PFSK-1 (cell line): Measurements from ENCODE around the gene TAF4B.

Experiments
- FOXP2 ChIP-seq: optimal IDR thresholded peaks from 2 replicates; pipeline ENCODE3; 2011; ENCODE audit warnings: borderline replicate concordance, control low read depth, inconsistent platforms; ENCODE audit not compliant: insufficient read depth; ENCODE audit errors: extremely low read length, extremely low read depth
- POLR2AphosphoS5 ChIP-seq: IDR thresholded peaks from 2 replicates; pipeline ENCODE4 v1.6.1; 2012; ENCODE audit warnings: low read depth, mild to moderate bottlenecking, control low read depth, low read length, moderate library complexity
- REST ChIP-seq, 2 experiments: IDR thresholded peaks; 2 replicates each; pipeline versions ENCODE4 v1.6.1 to v1.8.0; 2011 to 2012; ENCODE audit warnings: low read depth in 2 of 2, low read length in 2 of 2, control low read depth in 1 of 2, inconsistent platforms in 1 of 2, mild to moderate bottlenecking in 1 of 2, moderate library complexity in 1 of 2; ENCODE audit not compliant: insufficient read depth in 1 of 2
- SIN3A ChIP-seq: IDR thresholded peaks from 2 replicates; pipeline ENCODE4 v1.6.1; 2012; ENCODE audit warnings: mild to moderate bottlenecking, low read length, moderate library complexity, borderline replicate concordance; ENCODE audit not compliant: insufficient read depth
- TAF1 ChIP-seq: IDR thresholded peaks from 2 replicates; pipeline ENCODE4 v1.6.1; 2012; ENCODE audit warnings: low read length, control low read depth, borderline replicate concordance; ENCODE audit not compliant: insufficient read depth

DNA sequence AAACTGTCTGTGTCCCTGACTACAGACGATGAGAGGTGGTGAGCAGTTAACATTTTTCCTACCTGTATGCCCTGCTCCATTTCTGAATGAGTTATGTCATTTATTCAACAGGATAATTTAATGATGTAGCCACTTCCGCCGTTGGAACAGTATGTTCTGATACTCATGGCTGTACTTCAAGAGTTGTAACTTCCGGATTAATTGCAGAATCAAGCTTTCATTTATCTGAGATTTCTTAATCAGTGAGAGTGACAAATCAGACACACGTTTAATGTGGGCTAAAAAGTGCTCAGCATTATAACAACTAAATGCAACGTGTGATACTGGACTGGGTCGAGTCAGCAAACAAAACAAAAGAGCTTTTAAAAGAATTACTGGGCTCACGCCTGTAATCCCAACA lies 214.4 kb downstream of the TAF4B start:
- TF ChIP-seq REST (IDR thresholded peaks at IDR 0.05; ENCODE audit: insufficient read depth in 1 of 2, low read depth in 2 of 2, low read length in 2 of 2) (no peak), TAF1 (no peak), POLR2AphosphoS5 (no peak), SIN3A (no peak), FOXP2 (no peak)
